NCI-H187 (cell line): ENCODE data around the gene ATP2B3.
A peak's percentile ranks its signal among the peaks of the same experiment; 100 is the strongest.

ENCODE experiments used
- DNase-seq, 2 experiments: peaks; one replicate each; lab custom pipeline; 2025; lab: John Stamatoyannopoulos, UW

The ATP2B3 gene

DNA sequence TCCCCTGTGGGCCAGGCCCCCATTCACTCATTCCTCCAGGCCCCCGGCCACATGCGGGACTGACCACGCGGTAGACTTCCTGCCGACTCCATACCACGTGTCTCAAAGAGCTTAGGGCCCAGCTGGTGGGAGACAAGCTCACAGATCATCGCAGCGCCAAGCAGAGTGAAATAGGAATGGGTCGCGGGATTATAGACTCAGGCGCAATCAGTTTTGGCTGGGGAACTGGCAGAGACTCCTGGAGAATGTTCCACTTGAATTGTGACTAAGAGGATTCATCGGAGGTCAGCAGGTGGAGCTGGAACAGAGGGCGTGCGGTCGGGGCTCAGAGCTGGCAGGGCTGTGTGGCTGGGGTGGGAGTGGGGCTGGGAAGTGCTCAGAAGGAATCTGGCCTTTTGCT lies 15.6 kb downstream of the ATP2B3 start:
- DNase-seq, result no peak

DNA sequence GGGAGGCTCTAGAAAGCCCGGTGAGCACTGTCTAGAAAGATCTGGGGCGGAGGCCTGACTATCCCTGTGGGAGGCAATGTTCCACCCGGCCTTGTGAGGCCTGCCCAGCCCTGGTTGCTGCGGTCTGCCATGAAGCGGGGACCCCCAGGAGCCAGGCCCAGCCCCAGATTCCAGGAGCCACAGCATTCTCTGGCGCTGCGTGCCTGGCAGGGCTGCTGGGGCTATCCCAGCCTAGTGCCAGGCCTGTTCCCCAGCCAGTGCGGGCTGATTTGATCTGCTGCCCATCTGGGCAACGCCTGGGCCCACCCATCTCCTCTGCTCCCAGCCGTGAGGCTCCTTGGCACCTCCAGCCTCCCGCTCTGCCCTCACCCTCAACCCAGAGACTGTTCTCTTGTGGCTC lies 19.6 kb downstream of the ATP2B3 start:
- DNase-seq, result no peak

- DNase-seq, result peak; percentile 37 to 74
Measured at GRCh38 chrX:153537526-153538295, 20.3 kb downstream of the ATP2B3 start.

- no peak for DNase-seq
Measured at GRCh38 chrX:153538424-153538823, 21.0 kb downstream of the ATP2B3 start.

DNA sequence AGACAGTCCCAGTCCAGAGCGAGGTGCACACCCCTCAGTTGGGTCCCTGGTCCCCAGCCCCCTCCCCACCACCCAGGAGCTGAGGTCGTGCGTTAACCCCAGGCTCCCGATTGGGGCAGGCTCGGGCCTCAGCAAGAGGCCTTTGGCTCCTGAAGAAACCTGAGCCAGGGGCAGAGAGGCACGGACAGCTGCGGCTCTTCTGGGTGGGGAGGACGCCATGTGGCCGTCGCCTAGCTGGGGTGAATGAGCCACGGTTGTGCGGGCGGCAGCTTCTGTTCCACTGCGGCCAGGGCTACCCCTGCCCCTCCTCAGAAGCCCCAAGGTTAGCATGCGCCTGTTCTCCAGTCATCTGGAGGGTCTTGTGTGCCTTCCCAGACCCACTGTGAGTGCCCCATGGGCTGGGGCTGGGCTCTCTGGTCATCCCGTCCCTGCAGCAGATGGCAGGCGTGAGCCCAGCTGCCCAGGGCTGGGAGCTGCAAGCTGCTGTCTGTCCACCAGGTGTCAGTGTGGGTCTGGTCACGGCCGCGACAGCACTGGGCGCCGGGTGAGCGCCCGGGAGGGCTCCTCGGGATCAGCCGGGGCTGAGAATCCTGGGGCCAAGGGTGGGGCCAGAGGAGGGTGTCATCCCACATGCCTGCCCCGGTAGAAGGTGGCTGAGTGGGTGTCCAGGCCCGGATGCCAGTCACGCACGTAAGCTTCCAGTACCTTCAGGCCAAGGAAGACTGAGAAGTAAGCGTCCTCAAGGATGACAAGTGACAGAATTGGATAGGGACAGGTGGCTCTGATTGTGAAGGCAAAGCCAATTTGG lies 21.9 kb downstream of the ATP2B3 start:
- peak in 1 of 2 experiments; percentile 7 for DNase-seq

DNA sequence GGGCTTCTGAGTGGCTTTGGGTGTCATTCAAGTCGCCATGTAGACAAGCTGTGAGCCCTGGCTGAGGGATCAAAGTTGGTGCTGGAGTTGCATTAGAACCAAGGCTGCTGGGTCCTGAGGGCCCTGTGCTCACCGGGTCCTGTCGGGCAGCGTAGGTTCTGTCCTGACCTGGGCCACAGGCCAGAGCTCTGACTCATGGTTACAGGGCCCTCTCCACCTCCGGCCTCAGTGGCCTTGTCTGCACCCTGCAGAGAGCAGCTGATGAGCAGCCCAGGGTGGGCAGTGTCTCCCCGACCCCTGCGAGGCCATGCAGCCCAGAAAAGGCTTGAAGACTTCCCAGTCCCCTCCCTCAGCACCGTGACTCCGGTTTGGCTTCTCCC lies 22.5 kb downstream of the ATP2B3 start:
- DNase-seq, result no peak

- no peak for DNase-seq
Measured at GRCh38 chrX:153544727-153545126, 27.3 kb downstream of the ATP2B3 start.

DNA sequence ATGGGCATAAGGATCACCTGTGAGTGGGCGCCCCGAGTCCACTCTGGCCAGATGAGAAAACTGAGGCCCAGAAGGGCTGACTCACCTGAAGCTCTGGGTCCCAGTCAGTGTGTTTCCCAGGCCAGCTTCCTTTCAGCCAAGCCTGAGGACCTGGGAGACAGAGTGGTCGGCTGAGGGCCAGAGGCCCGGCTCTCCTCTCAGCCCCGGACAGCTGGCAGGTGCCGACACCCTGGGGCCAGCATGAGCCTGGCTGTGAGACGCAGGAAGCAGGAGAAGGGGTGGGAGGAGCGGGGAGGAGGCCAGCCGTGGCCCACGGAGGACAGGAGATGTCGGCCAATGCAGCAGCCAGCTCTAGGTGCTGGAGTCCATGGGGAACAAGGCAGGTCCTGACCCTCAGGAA lies 28.9 kb downstream of the ATP2B3 start:
- DNase-seq, result no peak

- no peak for DNase-seq
Measured at GRCh38 chrX:153547195-153547594, 29.8 kb downstream of the ATP2B3 start.

DNA sequence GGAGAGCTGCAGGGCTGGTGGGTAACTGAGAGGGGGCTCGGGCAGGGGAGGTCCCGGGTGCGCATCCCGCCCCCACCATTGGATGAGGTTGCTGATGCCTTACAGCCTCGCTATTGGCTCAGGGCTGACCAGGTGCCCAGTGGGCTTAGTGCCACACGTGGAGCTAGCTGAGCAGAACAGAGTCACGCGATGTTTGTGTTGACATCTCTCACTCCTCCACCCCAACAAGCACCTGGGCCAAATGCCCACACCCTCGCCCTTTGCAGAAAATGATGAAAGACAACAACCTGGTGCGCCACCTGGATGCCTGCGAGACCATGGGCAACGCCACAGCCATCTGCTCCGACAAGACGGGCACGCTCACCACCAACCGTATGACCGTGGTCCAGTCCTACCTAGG lies 31.8 kb downstream of the ATP2B3 start:
- DNase-seq, result no peak

- DNase-seq, result no peak
Measured at GRCh38 chrX:153549807-153550206, 32.4 kb downstream of the ATP2B3 start.

DNA sequence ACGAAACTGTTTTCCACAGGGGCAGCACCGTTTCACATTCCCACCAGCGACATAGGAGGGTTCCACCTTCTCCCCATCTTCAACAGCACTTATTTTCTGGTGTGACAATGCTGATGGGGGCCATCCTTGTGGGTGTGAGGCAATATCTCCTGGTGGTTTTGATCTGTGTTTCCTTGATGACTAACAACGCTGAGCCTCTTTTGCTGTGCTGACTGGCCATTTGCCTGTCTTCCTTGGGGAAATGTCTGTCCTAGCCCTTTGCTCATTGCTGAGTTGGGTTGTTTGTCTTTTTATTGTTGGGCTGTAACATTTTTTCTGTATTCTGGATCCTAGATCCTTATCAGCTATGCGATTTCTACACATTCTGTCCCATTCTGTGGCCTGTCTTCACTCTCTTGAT lies 33.7 kb downstream of the ATP2B3 start:
- DNase-seq, result no peak

- peak in 1 of 2 experiments; percentile 29 for DNase-seq
Measured at GRCh38 chrX:153554519-153555167, 37.2 kb downstream of the ATP2B3 start.

DNA sequence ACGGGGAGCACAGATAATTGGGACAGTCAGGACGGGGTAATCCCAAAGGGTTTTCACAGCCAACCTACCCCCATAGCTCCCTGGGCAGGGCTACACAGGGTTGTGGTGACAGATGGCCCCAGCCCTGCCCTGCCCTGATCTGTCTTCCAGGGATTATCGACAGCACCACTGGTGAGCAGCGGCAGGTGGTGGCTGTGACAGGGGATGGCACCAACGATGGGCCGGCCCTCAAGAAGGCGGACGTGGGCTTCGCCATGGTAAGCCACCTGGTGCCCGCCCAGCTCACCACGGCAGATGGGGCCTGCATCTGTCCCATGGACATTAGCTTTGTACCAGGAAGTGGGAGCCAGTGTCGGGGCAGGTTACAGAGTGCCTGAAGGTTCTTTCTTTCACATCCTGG lies 39.3 kb downstream of the ATP2B3 start:
- no peak for DNase-seq

- DNase-seq, result no peak
Measured at GRCh38 chrX:153557618-153558355, 40.3 kb downstream of the ATP2B3 start.

GRCh38 chrX:153560000-153560399 lies 42.6 kb downstream of the ATP2B3 start:
- DNase-seq, result no peak

- no peak for DNase-seq
Measured at GRCh38 chrX:153560466-153560865, 43.0 kb downstream of the ATP2B3 start.

- DNase-seq, result no peak
Measured at GRCh38 chrX:153561337-153561736, 43.9 kb downstream of the ATP2B3 start.

GRCh38 chrX:153562546-153562945 lies 45.1 kb downstream of the ATP2B3 start:
- no peak for DNase-seq

DNA sequence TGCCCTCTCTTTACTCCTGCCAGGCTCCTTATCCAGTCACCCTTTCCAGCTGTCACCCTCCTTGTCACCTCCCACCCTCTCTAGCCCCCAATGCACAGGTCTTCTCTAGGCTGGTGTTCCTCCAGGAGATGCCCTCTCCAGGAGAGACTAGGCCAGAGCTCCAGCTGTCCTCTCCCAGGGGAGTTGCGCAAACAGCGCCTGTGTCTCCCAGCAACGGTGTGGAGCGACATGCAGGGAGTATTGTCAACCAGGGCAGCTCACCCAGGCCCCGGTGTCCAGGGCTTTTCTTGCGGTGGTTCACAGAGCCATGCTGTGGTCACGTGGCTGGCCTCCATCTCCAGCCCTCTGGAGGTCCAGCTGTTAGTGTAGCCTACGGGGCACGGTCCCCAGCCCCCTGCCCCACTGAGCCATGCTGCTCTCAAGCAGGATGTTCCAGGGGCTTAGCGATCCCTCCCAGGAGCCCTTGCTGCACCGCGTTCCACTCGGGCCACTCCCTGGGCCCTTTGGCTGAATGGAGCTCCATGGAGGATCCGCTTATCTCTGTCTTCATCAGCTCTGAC lies 46.7 kb downstream of the ATP2B3 start:
- no peak for DNase-seq

- no peak for DNase-seq
Measured at GRCh38 chrX:153565996-153566580, 48.6 kb downstream of the ATP2B3 start.
